Endometrial microvascular endothelial cells (primary cell): ENCODE data around the gene TMEM135. TPM values are rescaled to one million over a fixed set of nuclear protein-coding genes. Genes with fewer than 3 reads are reported as not detected.
"Not testable (repeated sequence)": the region's sequence is repeated elsewhere in the genome, so short reads cannot be mapped to it uniquely, and the experiment has no call there.

Source experiments
- in situ Hi-C: cut with HindIII; loops from 2 replicates; pipeline ENCODE4 v1.10.0; 2017; ENCODE audit warnings: low sequenced_read_pairs, low pct_unique_long_range_greater_than_20kb; ENCODE audit errors: inconsistent ontology term
- total RNA-seq: library from RNA; depleted of rRNA; stranded (reverse); fragments of >200 nt; gene quantifications from one replicate; pipeline ENCODE4 v1.2.3, GENCODE V29; 2015; ENCODE audit errors: inconsistent ontology term

TMEM135 gene
- 15.8 TPM for total RNA-seq

DNA sequence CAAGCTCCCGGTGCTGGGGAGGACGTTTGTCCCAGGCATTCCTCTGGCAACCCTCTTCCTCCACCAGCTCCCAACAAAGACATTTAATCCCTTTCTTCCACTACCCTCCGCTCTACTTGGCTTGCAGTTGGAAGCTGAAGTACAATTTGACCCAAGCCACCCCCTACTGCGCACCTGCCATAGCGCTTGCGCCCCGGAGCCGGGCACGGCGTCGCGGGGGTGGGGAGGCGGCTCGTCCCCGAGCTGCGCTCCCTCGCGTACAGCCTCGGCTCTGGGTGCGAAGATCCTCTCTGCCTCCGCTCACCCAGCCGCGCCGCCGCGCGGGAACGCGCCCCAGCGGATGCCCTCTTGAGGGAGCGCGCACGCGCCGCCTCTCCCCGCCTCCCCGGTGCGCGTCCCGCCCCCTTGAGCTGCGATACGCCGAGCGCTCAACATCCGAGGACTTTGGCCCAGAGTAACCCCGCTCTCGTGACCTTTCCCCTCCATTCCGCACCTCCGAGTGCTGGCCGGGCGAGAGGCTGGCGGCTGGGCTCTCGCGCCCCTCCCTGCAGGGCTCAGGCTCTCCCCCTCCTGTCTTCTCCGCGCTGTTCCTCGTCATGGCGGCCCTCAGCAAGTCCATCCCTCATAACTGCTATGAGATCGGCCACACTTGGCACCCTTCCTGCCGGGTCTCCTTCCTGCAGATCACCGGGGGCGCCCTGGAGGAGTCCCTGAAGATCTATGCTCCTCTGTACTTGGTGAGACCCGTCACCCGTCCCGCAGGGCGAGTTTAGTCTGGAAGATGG lies at the start of gene TMEM135:
Gene TMEM135, plus strand, starts transcription at position 485 of the 785 bp plus-strand sequence. Its CDS starts 112 bp downstream, at position 597.
- in situ Hi-C loops: no loop called here

DNA sequence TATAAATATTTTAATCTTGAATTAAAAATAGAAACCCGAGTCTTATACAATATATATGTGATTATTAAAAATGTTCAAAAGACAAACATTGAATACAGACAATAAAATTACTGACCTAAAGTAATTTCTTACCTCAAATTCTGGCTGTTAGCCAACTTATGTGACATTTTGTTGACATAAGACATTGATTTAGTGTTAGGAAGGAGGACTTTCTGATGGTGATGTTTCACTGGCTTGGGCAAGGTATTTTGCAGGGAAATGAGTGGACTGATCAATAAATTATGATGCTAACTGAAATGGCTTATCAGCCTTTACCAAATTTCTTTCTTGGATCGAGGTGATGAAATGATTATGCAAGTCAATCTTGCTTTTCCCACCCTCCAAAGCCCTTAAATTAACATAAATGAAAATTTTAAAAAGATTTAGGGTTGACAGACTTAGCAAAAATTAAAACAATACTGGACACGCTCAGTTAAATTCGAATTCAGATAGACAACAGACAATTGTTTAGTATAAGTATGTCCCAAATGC lies 49.3 kb upstream of the TMEM135 start:
- in situ Hi-C loops: no loop called here

DNA sequence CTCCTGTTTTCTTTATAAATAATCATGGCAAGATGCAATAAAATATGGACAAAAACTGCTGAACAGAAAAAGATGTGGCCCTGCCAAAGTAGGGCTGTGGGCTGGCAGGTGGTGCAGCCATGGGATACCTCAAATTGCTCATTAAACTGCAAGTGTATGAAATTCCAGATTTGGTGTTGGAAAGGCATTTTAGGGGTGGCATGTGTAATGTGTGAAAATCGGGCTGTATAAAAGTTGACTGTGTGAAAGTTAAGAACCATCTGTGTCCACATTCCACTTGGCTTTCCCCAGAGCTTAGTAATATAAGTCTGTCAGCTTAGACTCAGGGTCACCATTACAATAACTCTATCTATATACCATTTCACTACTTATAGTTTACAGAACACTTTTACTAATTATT lies 47.7 kb upstream of the TMEM135 start:
- in situ Hi-C loops: no loop called here

DNA sequence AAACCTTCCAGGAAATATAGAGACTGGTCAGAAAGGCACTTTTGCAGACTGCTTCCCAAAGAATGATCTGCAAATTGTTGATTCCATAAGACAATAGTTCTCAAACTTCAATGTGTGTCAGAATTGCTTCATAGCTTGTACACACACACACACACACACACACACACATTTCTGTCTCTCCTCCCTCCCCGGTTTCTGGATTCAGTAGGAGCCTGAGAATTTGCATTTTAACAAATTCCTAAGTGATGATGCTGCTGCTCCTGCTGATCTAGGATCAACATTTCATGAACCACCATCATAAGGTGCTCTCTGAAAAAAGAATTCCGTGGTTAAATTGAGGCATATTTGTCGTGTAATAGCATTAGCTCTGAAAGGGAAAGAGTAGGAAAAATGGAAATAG lies 47.2 kb upstream of the TMEM135 start:
- in situ Hi-C loops: no loop called here

DNA sequence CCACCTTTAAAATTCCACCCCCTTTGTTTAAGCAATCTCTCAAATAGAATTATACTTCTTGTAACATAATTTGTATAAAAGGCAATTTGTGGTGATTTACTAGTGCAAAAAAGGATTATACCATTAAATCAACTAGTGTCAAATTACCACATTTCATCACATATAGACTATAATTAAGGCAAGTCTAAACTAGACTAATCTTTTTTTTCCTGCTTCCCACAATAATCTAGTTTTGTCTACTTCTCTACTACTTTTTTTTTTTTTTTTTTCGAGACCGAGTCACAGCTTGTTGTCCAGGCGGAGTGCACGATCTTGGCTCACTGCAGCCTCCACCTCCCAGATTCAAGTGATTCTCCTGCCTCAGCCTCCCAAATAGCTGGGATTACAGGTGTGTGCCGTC lies 46.4 kb upstream of the TMEM135 start:
- in situ Hi-C loops: no loop called here

DNA sequence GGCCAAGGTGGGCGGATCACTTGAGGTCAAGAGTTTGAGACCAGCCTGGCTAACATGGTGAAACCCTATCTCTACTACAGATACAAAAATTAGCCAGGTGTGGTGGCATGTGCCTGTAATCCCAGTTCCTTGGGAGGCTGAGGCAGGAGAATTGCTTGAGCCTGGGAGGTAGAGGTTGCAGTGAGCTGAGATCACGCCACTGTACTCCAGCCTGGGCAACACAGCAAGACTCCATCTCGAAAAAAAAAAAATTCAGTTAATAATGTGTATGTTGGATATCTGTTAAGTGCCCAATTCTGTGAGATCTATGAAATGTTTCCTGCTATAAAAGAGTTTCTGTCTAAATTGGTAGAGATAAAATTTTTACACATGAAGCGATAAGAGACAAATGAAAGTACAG lies 45.4 kb upstream of the TMEM135 start:
- in situ Hi-C loops: not testable (repeated sequence)

DNA sequence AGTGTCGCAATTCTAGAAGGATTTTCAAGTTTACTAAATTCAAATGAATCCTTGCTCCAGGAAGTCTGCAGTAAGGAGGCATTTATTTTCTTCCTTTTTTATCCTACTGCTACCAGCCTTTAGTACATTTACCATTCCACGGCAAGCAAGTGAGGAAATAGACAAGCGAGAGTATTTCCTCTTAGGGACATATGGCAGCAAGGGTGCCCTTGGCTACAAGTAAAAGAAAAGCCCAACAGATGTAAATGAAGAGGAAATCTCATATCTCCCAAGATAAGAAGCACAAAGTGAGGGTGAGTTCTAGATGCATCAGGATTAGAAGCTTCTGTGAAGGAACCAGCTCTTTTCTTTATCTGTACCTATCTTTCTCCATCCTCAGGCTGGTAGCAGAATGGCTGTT lies 44.7 kb upstream of the TMEM135 start:
- in situ Hi-C loops: no loop called here

DNA sequence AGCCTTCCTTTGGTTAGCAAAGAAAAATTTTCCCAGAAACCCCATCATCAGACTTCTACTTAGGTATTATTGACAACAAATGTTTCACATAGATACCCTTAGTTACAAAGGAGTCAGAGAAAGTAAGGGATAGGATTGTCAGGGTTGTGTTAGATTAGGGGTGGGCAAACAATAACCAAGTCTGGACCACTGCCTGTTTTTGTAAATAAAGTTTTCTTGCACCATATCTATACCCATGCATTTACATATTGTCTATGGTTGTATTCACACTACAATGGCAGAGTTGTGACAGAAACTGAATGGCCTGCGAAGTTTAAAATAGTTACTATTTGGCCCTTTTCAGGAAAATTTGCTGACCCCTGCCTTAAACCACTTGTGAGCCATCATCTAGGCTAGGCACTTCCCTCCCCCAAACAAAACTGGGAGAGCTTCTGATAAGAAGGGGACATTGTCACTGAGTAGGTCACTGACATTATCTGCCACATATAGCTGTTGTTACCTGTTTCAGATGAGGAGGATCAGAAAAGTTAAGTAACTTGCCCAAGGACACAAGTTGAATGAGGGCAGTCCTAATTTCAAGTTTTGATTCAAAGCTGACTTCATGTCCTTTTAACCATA lies 40.7 kb upstream of the TMEM135 start:
- in situ Hi-C loops: no loop called here

DNA sequence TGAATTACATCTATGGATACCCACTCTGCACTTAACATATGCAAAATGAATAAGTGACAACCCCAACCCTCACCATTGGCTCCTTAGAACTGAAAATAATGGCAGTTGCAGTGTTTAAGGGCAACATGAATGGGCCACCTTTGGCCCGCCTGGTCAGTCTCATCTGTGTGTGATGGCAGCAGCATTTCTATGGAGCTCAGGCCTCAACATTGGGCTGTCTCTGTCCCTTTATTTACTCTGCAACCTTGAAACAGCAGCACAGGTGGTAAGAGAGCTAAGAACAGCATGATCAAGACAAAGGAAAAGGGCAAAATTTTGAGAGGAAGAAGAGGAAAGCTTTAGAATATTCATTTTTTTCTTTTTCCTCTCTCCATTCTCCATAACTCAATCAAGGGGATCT lies 38.3 kb upstream of the TMEM135 start:
- in situ Hi-C loops: no loop called here

DNA sequence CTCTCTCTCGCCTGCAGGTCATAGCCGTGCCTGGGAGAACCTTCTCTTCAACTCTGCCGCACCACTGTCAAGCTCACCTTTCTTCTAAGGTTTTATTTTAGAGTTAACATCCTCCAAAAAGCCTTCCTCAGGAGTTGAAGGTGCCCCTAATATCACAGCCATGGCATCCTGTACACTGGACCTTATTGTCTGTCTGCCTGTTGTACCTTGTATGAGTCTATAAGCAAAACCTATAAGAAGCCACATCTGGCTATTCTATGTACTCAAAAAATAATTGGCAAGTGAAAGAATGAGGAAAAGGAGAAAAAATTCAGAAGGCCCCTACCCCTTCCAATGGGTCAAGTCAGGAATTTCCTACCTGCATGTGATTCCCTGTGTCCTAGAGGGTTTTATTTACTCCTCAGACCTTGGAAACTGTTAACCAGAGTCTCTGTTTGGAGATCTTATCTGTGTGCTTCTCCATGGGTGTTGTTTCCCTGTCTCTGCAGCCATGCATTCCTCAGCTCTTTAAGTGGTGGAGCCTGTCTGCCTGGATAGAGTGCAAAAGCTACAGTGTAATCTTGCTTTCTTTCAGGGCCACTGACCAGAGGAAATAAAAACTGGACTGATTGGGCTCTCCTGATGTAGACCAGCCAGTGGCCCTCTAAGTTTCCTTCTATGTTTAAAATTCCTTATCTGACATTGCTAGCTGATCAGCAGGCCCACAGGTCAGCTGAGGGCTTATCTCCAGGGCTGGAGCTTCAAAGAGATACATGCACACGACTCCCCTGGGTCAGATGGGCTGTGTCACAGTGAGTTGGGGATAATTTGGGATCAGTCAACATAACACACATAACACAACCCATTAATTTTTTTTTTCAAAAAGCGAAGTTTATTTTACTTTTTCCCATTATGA lies 37.6 kb upstream of the TMEM135 start:
- in situ Hi-C loops: no loop called here

DNA sequence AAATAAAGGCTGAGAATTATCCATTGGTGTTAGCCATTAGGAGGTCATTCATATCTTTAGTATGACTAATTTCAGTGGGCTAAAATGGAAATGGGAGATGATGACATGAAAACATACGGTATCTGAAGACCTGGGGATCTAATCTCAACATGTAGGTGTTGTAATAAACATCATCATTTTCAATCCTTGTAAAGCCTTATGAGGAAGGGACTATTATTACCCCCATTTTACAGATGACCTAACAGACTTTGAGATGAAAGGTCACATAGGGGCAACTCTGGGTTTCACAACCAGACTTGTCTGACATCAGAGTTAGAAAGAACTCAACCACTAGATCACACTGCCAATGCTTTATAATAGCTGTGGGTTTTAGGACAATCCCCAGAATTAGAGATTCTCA lies 34.8 kb upstream of the TMEM135 start:
- in situ Hi-C loops: no loop called here

DNA sequence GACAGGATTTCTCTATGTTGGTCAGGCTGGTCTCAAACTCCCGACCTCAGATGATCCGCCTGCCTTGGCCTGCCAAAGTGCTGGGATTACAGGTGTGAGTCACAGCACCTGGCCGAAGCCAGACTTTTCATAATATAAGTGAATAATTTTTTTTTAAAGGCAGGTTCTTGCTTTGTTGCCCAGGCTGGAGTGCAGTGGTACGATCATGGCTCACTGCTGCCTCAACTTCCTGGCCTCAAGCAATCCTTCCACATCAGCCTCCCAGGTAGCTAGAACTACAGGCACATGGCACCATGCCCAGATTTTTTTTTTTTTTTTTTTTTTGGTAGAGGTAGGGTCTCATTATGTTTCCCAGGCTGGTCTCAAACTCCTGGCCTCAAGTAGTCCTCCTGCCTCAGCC lies 33.5 kb upstream of the TMEM135 start:
- in situ Hi-C loops: not testable (repeated sequence)

DNA sequence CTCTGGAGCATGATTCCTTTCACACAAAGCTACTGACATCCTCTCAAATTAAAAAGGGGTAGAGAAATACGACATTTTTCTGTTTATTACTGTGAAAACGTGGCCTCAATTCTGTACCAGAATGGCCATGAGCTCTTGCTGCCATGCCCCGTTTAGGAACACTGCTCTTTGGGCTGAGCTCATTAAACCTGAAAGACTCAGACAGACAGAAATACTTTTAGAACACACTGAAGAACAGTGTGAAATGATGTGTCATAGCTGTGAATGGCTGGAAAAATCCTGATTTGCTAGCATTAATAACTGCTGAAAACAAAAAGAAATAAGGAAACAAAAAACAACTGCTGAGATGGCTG lies 32.2 kb upstream of the TMEM135 start:
- in situ Hi-C loops: no loop called here

DNA sequence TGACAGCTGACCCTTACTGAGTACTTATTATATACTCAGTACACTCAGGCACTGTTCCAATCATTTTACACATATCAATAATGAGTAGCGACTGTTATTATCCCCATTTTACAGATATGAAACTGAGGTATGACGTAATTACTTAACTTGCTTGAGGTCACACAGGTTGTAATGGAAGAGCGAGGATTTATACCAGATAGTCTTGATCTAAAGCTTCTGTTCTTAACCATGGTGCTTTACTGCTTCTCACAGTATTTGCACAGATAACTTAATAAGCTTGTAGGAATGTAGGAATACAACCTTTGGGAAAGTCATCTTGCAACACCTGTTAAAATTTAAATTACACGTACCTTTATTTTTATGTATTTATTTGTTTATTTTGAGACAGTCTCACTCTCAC lies 31.7 kb upstream of the TMEM135 start:
- in situ Hi-C loops: no loop called here

DNA sequence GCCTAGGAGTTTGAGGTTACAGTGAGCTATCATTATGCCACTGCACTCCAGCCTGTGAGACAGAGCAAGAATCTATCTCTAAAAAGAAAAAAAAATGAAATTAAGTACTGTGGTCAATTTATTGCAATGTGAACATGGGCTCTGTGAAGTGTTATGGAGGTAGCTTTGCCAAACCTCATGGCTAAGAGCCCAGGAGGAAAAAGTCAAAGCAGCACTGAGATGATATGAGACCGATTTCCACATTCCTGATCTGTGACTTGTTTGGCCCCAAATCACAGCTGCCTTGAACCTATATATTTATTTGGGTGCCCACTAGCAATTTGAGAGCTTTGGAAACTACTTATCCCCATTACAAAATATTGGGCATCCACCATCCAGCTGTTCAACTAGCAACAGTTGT lies 29.8 kb upstream of the TMEM135 start:
- in situ Hi-C loops: no loop called here

DNA sequence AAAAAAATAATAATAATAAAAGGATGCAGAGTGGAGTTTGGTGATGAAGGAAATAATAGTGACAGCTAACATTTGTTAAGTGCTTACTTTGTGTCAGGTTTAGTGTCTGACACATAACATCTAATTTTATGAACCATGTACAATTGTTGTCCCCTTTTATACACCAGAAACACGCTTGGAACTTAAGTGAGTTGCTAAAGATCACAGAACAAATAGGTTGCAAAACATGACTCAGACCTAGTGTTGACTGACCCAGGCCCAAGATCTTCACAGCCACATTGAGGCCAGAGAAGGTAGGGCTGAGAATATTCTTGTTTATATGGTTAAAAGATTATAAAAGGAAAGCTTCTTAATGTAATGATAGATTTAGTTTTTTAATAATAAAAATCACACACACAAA lies 25.6 kb upstream of the TMEM135 start:
- in situ Hi-C loops: no loop called here

DNA sequence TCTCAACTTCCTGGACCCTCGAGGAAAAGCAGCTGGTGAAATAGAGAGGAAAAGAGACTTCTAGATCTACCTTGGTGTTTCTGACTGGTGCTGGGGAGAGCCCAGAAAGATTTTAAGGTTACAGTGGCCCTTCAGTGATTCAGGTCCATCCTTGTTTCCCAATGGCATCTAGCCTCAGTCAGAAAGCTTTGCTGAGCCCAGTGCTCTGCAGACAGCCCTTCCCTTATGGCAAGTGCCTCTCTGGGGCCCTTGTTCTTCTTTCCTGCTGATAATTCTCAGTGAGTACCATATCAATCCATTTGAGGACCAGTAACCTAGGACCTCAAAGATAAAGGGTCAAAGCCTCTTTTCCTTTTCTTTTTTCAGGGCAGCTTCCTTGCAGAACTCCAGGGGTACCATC lies 25.1 kb upstream of the TMEM135 start:
- in situ Hi-C loops: no loop called here

DNA sequence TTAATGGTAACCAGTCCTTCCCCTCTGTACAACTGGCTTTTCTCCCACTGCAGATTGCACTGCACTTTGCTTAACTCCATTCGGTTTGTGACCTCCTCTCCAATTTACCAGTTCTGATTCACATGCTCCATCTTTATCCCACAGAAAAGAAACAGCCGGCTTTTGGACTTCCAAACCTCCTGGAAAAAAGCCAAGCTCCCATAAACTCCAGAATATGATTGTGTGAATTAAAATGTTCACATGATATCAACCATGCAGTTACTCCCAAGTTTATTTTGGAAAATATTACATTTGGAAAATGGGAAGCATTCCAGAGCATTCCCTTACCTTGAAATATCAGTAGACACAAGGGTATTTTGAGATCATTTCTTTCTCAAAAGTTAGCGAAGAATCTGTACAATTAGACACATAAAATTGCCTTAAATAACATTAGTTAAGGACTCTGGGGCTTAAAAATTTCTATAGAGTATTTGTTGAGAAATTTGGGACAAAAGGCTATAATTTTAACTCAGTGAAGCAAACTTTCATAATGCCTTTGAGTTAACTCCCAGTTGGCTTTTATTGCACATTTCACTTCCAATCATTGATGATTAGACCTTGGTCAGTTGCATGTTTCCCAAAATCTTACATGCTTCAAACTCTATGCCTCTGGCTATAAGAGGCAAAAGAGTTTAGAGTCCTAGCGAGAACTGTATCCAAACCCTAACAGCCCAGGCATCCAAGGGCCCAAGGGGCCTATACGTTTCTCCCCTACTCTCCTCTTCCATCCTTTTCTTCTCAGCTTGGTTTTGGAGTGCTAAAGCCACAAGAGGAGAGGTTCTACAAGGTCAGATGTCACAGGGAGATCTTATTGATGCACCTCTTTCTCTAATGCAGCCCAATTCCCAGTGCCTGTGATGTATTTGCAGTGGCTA lies 23.6 kb upstream of the TMEM135 start:
- in situ Hi-C loops: no loop called here

DNA sequence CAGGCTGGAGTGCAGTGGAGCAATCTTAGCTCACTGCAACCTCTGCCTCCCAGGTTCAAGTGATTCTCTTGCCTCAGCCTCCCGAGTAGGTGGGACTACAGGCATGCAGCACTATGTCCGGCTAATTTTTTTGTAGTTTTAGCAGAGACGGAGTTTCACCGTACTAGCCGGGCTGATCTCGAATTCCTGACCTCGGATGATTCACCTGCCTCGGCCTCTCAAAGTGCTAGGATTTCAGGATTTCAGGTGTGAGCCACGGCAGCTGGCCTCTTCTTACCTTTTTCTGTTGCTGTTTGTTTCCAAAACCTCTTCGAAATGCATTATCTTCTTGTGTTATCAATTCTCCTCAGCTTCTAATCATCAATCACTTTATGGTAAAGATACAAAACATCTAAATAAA lies 22.1 kb upstream of the TMEM135 start:
- in situ Hi-C loops: no loop called here
